ENCODE data around the gene ST8SIA6. TPM values are rescaled to one million over a fixed set of nuclear protein-coding genes. Genes with fewer than 3 reads are reported as not detected.

Gene ST8SIA6
- total and polyA plus RNA-seq, 2 experiments from 2014 or later: 0.79 TPM; not detected in 1

DNA sequence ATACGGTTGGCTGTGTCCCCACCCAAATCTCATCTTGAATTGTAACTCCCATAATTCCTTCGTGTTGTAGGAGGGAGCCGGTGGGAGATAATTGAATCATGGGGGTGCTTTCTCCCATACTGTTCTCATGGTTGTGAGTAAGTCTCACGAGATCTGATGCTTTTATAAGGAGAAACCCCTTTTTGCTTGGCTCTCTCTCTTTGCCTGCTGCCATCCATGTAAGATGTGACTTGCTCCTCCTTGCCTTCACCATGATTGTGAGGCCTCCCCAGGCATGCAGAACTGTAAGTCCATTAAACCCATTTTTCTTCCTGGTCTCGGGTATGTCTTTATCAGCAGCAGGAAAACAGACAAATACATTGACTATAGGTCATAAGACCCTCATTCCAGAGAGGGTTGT is 15.9 kb upstream of the ST8SIA6 start:
- Histone ChIP-seq H3K9me3 (ENCODE audit: low read depth) (no peaks in the 10 kb centered on the region), H3K27ac (no peak overlapping the region), H3K4me1 (ENCODE audit: low read depth) (peaks cover 4% of the 10 kb centered on the region), H3K36me3 (no peaks in the 10 kb centered on the region), H3K4me3 (no peak overlapping the region), H3K27me3 (no peaks in the 10 kb centered on the region)
- DNase-seq (ENCODE audit: low read depth in 1 of 2, low spot score in 1 of 2): no peak
- TF ChIP-seq, protein P1, sequence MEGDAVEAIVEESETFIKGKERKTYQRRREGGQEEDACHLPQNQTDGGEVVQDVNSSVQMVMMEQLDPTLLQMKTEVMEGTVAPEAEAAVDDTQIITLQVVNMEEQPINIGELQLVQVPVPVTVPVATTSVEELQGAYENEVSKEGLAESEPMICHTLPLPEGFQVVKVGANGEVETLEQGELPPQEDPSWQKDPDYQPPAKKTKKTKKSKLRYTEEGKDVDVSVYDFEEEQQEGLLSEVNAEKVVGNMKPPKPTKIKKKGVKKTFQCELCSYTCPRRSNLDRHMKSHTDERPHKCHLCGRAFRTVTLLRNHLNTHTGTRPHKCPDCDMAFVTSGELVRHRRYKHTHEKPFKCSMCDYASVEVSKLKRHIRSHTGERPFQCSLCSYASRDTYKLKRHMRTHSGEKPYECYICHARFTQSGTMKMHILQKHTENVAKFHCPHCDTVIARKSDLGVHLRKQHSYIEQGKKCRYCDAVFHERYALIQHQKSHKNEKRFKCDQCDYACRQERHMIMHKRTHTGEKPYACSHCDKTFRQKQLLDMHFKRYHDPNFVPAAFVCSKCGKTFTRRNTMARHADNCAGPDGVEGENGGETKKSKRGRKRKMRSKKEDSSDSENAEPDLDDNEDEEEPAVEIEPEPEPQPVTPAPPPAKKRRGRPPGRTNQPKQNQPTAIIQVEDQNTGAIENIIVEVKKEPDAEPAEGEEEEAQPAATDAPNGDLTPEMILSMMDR (IDR thresholded peaks at IDR 0.05; ENCODE audit: low read depth, low read length): no peak

DNA sequence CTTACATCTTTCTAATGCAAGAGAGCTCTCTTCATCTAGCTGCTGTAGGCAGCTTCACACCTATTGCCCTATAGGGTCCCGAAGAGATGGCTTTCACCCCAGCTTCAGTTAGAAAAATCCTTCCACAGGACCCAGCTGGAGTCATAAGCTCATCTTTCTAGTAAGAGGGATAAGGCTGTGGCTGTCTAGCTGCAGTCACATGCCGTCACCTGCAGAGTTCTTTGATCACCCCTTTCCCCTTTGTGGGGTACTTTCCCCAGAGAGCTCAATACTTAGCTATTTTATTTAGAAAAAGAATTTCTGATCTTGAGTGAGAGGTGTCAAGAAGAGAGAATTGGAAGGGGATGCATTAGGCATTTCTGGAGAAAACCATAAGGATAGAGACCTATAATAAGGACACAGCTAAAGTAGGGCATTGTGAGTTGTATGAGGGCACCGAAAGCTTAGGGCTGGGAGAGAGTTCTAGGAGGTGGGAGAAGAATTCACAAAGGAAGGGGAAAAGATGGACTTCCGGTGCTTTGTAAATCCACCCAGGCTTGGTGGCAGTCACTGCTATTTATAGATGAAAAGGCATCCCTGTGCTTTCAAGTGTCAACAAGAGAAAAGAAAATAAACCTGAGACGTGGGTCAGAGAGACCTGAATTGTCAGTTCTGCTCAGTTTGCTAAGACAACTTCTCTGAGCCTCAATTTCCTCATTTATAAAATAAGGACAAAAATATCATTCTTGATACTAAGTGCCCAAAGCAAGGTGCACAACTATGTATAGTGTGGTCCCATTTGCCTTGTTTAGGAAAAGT is 11.1 kb upstream of the ST8SIA6 start:
- no peaks in the 10 kb centered on the region for H3K36me3 ChIP-seq
- H3K9me3 ChIP-seq (ENCODE audit: low read depth): no peaks in the 10 kb centered on the region
- H3K27ac ChIP-seq: no peak overlapping the region
- no peak overlapping the region for H3K4me3 ChIP-seq
- DNase-seq (ENCODE audit: low read depth in 1 of 2, low spot score in 1 of 2): no peak
- H3K4me1 ChIP-seq (ENCODE audit: low read depth): peaks cover 4% of the 10 kb centered on the region
- no peaks in the 10 kb centered on the region for H3K27me3 ChIP-seq
- TF ChIP-seq, protein P1 (IDR thresholded peaks at IDR 0.05; ENCODE audit: low read depth, low read length): no peak

- Histone ChIP-seq H3K9me3 (ENCODE audit: low read depth) (no peaks in the 10 kb centered on the region), H3K27me3 (no peaks in the 10 kb centered on the region)
- TF ChIP-seq, protein P1 (IDR thresholded peaks at IDR 0.05; ENCODE audit: low read depth, low read length): no peak
Measured at GRCh38 chr10:17464545-17464944, 10.2 kb upstream of the ST8SIA6 start.

DNA sequence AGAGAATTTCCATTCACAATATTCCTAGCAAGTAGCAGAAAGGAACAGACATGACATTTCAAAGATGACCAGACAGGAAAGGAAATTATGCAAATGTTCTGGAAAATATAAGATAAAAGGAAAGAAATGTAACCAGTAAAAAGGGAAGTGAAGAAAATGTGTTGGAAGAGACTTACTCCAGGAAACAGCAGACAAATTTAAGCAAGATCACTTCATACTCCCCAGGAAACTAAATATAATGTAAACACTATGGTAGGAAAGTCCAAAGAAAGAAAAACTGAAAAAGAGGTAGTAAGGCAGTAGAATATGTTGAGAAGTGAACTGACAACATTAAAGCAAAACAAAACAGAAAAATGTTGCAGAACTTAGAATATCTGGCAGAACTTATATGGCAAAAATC is 6.4 kb upstream of the ST8SIA6 start:
- Histone ChIP-seq H3K4me1 (ENCODE audit: low read depth) (peaks cover 2% of the 10 kb centered on the region), H3K9me3 (ENCODE audit: low read depth) (no peaks in the 10 kb centered on the region), H3K36me3 (no peaks in the 10 kb centered on the region), H3K27ac (no peak overlapping the region), H3K4me3 (no peak overlapping the region), H3K27me3 (peaks cover 5% of the 10 kb centered on the region)
- TF ChIP-seq, protein P1 (IDR thresholded peaks at IDR 0.05; ENCODE audit: low read depth, low read length): no peak
- DNase-seq (ENCODE audit: low read depth in 1 of 2, low spot score in 1 of 2): no peak

More at GRCh38 chr10:17464545-17464944, 10.2 kb upstream of the ST8SIA6 start:
- no peak overlapping the region for H3K27ac ChIP-seq
- DNase-seq (ENCODE audit: low read depth in 1 of 2, low spot score in 1 of 2): no peak
- no peaks in the 10 kb centered on the region for H3K36me3 ChIP-seq
- no peak overlapping the region for H3K4me3 ChIP-seq
- H3K4me1 ChIP-seq (ENCODE audit: low read depth): peaks cover 4% of the 10 kb centered on the region

DNA sequence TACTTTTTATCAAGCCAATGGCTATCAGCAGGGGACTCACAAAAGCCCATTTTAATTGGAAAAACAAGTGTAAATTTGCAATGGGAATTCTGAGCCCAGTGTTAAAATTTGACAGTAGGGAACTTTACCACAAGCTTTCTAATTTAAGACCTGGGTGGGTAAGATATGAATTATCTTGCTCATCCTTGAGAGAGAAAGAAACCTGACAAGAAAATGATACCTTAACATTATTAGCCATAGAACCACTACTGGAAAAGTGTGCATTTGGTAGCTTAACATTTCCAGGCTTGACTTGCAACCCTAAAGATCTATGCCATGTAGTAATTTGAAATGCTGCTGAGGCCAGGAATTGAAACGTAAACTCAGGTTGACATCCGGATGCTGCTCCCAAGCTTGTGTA is 2.7 kb upstream of the ST8SIA6 start:
- no peak for DNase-seq (ENCODE audit: low read depth in 1 of 2, low spot score in 1 of 2)
- H3K27me3 ChIP-seq: peaks cover 42% of the 10 kb centered on the region
- H3K9me3 ChIP-seq (ENCODE audit: low read depth): no peaks in the 10 kb centered on the region
- H3K27ac ChIP-seq: no peak overlapping the region
- TF ChIP-seq, protein P1 (IDR thresholded peaks at IDR 0.05; ENCODE audit: low read depth, low read length): no peak
- no peaks in the 10 kb centered on the region for H3K4me1 ChIP-seq (ENCODE audit: low read depth)
- no peak overlapping the region for H3K4me3 ChIP-seq
- H3K36me3 ChIP-seq: no peaks in the 10 kb centered on the region
